T-helper 22 cell (primary cell): ENCODE results near the gene MT1M.
A peak's percentile ranks its signal among the peaks of the same experiment; 100 is the strongest.
"Not testable (repeated sequence)": the region's sequence is repeated elsewhere in the genome, so short reads cannot be mapped to it uniquely, and the experiment has no call there.

ENCODE experiments used
- DNase-seq: peaks from one replicate; pipeline ENCODE4 v3.0.0-alpha.2; 2020; ENCODE audit warnings: low read depth

MT1M gene

GRCh38 chr16:56608876-56609462, 23.5 kb upstream of the MT1M start:
- DNase-seq: no peak

GRCh38 chr16:56609463-56609921, 23.0 kb upstream of the MT1M start:
- DNase-seq: peak; percentile 52

GRCh38 chr16:56610017-56610608, 22.3 kb upstream of the MT1M start:
- DNase-seq: peak; percentile 60

- no peak for DNase-seq
Measured at GRCh38 chr16:56610609-56611111, 21.8 kb upstream of the MT1M start.

GRCh38 chr16:56611281-56611833, 21.1 kb upstream of the MT1M start:
- DNase-seq: no peak

GRCh38 chr16:56613706-56614105, 18.8 kb upstream of the MT1M start:
- DNase-seq: no peak

- DNase-seq: no peak
Measured at GRCh38 chr16:56614549-56614991, 17.9 kb upstream of the MT1M start.

- no peak for DNase-seq
Measured at GRCh38 chr16:56615353-56615752, 17.1 kb upstream of the MT1M start.

- DNase-seq: no peak
Measured at GRCh38 chr16:56616608-56617211, 15.7 kb upstream of the MT1M start.

- peak; percentile 23 for DNase-seq
Measured at GRCh38 chr16:56617212-56618085, 15.0 kb upstream of the MT1M start.

- no peak for DNase-seq
Measured at GRCh38 chr16:56618138-56618537, 14.3 kb upstream of the MT1M start.

GRCh38 chr16:56620339-56620897, 12.0 kb upstream of the MT1M start:
- no peak for DNase-seq

- not testable (repeated sequence) for DNase-seq
Measured at GRCh38 chr16:56621665-56622445, 10.6 kb upstream of the MT1M start.

GRCh38 chr16:56623184-56623583, 9.3 kb upstream of the MT1M start:
- DNase-seq: not testable (repeated sequence)

GRCh38 chr16:56623637-56624036, 8.8 kb upstream of the MT1M start:
- DNase-seq: no peak

- no peak for DNase-seq
Measured at GRCh38 chr16:56625140-56625942, 7.1 kb upstream of the MT1M start, which contains the start of gene MT1E. MT1E (plus strand) TSS chr16:56625781; CDS start chr16:56625852, 71 bp downstream.

GRCh38 chr16:56625943-56626654, 6.4 kb upstream of the MT1M start:
- no peak for DNase-seq

- no peak for DNase-seq
Measured at GRCh38 chr16:56626685-56627084, 5.8 kb upstream of the MT1M start.
